DOHH2 (cell line): ENCODE results near the gene DOP1A.

ENCODE experiments used
- CTCF ChIP-seq: fragments of 200-600 bp; sonication (generic); IDR thresholded peaks from one replicate; pipeline ENCODE4 v1.5.1; 2014; ENCODE audit warnings: antibody characterized with exemption, mild to moderate bottlenecking, low read depth, low read length; ENCODE audit not compliant: poor library complexity, severe bottlenecking
- EZH2phosphoT487 ChIP-seq: fragments of 200-600 bp; sonication (generic); IDR thresholded peaks from 2 replicates; pipeline ENCODE4 v1.6.1; 2017; ENCODE audit warnings: borderline replicate concordance, mild to moderate bottlenecking, antibody characterized with exemption, low read length, moderate library complexity, mixed read lengths

GRCh38 chr6:83098589-83098988 is 31.1 kb downstream of the DOP1A start:
- TF ChIP-seq CTCF (no peak), EZH2phosphoT487 (no peak)
